ENCODE results near the gene ZFAND5.

DNA sequence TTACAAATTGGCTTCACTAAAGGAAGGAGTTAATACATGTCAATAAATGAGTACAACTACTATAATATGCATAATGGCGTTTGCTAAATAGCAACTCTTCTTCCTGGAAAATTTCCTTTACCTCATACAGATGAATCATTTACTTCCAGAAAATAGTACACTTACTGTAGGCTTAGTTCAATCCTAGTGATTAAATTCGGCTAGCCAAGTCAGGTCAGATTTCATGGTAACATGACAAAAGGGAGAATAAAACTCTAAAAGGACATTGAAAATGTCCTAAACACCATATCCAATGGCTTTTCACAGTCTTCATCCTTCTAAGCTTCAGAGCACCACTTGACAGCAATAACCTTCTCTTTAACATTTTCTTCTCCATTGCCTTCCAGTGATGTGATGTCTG, 42.1 kb upstream of the ZFAND5 start:
- TF ChIP-seq, protein P1, sequence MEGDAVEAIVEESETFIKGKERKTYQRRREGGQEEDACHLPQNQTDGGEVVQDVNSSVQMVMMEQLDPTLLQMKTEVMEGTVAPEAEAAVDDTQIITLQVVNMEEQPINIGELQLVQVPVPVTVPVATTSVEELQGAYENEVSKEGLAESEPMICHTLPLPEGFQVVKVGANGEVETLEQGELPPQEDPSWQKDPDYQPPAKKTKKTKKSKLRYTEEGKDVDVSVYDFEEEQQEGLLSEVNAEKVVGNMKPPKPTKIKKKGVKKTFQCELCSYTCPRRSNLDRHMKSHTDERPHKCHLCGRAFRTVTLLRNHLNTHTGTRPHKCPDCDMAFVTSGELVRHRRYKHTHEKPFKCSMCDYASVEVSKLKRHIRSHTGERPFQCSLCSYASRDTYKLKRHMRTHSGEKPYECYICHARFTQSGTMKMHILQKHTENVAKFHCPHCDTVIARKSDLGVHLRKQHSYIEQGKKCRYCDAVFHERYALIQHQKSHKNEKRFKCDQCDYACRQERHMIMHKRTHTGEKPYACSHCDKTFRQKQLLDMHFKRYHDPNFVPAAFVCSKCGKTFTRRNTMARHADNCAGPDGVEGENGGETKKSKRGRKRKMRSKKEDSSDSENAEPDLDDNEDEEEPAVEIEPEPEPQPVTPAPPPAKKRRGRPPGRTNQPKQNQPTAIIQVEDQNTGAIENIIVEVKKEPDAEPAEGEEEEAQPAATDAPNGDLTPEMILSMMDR (conservative IDR thresholded peaks at IDR 0.05; ENCODE audit: low read depth in 2 of 2), result no peak
- no peak for TF ChIP-seq EZH2 (IDR thresholded peaks at IDR 0.05; ENCODE audit: low read depth, unreplicated experiment)
- TF ChIP-seq EZH2phosphoT487 (IDR thresholded peaks at IDR 0.05; ENCODE audit: unreplicated experiment), result no peak
- TF ChIP-seq CREB1 (CRISPR knock-in tag; IDR thresholded peaks at IDR 0.05; ENCODE audit: low read depth), result no peak
- TF ChIP-seq, protein P2, sequence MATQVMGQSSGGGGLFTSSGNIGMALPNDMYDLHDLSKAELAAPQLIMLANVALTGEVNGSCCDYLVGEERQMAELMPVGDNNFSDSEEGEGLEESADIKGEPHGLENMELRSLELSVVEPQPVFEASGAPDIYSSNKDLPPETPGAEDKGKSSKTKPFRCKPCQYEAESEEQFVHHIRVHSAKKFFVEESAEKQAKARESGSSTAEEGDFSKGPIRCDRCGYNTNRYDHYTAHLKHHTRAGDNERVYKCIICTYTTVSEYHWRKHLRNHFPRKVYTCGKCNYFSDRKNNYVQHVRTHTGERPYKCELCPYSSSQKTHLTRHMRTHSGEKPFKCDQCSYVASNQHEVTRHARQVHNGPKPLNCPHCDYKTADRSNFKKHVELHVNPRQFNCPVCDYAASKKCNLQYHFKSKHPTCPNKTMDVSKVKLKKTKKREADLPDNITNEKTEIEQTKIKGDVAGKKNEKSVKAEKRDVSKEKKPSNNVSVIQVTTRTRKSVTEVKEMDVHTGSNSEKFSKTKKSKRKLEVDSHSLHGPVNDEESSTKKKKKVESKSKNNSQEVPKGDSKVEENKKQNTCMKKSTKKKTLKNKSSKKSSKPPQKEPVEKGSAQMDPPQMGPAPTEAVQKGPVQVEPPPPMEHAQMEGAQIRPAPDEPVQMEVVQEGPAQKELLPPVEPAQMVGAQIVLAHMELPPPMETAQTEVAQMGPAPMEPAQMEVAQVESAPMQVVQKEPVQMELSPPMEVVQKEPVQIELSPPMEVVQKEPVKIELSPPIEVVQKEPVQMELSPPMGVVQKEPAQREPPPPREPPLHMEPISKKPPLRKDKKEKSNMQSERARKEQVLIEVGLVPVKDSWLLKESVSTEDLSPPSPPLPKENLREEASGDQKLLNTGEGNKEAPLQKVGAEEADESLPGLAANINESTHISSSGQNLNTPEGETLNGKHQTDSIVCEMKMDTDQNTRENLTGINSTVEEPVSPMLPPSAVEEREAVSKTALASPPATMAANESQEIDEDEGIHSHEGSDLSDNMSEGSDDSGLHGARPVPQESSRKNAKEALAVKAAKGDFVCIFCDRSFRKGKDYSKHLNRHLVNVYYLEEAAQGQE (IDR thresholded peaks at IDR 0.05; ENCODE audit: unreplicated experiment), result no peak
- TF ChIP-seq ZNF114 (CRISPR knock-in tag; IDR thresholded peaks at IDR 0.05), result no peak
- no peak for TF ChIP-seq POLR2AphosphoS5 (IDR thresholded peaks at IDR 0.05; ENCODE audit: low read depth)
- TF ChIP-seq JUNB (IDR thresholded peaks at IDR 0.05; ENCODE audit: unreplicated experiment), result no peak
- no peak for TF ChIP-seq NANOG (IDR thresholded peaks at IDR 0.05; ENCODE audit: borderline replicate concordance)
